Middle frontal gyrus (tissue), 1 donor: ENCODE measurements around the gene BANK1.

Experiments
- DNase-seq: peaks from one replicate; pipeline ENCODE4 v3.0.0-alpha.2; 2015; ENCODE audit warnings: low spot score; ENCODE audit errors: extremely low spot score

The BANK1 gene

DNA sequence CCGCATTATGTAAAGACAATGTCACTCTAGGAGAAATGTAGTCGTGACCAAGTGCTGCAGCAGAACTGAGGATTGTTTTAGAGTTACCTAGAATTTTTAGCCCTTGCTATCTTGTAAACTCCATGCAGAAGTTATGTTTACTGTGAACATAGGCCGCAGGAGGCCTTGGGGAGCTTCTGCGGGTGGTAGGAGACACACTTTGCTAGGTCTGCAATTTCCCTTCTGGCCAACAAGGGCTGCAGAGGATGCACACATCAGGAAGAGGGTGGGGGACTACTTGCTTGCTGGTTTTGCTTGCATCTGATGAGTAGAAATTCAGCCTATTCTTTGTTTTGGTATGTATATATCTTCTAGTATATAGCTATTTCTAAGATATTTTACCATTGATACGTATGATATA, 23.1 kb downstream of the BANK1 start:
- DNase-seq: no peak

DNA sequence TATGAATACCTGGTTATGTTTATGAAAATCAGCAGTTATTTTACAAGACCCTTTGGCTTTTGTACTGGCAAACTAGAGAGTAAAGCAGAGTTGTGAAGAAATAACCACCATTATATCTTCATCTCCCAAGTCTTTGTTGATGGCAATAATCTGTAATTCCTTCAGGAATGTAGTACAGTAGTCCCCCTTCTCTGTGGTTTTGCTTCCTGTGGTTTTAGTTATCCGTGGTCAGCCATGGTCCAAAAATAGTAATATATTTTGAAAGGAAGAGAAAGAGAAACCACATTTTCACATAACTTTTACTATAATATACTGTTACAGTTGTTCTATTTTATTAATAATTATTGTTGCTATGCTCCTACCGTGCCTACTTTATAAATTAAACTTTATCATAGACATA, 27.8 kb downstream of the BANK1 start:
- DNase-seq: no peak

DNA sequence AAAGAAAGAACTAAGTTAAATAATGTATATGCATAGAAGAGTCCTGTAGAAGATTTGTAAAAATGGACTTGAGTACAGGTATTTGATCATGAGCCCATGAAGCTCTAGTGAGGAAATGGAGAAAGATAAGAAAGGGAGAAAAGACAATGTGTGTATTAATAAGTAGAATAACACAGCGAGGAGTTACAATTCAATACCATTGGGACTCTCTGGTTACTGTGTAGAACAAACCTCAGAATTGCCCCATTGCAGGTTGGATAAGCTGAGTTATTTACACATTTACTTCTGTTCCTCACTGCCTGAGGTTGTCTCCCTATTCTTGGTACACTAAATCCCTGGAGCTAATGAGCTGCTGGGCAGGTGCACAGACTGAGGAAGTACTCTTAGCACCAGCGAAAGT, 33.3 kb downstream of the BANK1 start:
- DNase-seq: no peak

GRCh38 chr4:101824500-101824899, 34.0 kb downstream of the BANK1 start:
- DNase-seq: no peak

DNA sequence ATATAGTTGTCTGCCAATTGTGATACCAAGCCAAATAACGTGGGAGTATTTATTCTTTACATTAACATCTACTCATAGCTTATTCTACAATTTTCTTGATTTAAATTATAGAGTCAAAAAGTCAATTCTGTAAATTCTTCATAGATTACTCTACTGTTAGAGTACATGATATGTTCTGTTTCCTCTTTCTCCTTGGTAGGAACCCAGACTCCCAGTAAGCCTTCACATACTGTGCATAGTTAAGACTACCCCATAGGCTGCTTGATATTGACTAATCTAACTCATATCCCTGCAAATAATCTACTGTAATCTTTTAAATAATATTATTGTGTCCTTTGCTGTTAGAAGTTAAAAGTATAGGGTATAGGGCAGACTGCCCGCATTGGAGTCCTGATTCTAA, 35.4 kb downstream of the BANK1 start:
- no peak for DNase-seq

DNA sequence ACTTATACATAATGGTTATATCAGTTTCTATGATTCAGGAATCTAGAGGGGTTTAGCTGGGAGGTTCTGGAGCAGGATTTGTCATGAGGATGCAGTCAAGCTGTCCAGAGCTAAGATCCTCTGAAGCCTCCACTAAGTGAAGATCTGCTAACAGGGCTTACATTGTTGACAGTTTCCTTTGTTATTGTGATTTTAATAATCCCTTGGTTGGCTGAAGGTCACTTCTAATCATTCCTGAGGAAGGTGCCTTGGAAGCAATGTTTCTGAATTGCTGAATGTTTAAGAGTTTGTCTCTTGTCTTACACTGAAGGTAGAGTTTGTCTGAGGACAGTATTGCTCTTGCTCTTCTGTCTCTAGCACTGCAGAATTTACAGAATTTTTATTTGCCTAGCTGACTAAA, 41.3 kb downstream of the BANK1 start:
- DNase-seq: no peak

DNA sequence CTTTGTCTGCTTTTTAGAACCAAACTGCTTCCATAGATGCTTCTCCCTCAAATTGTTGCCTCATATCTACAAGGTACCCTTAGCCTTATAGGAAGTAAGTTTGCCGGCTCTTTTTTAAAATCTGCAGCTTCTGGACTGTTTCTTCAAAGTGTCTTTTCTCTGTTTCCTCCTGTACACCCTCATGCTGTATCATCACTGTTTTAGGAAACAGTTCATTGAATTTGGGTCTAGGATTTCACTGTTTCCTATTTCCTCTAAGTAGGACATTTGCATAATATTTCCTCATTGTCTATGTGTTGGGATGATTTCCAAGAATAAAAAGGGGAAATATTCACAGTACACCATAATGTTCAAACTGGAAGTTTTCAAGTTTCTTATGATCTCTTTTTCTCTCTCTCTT, 43.0 kb downstream of the BANK1 start:
- no peak for DNase-seq

GRCh38 chr4:101835121-101835904, 44.8 kb downstream of the BANK1 start:
- DNase-seq: no peak

- DNase-seq: no peak
Observed at GRCh38 chr4:101843054-101843453, 52.5 kb downstream of the BANK1 start.

DNA sequence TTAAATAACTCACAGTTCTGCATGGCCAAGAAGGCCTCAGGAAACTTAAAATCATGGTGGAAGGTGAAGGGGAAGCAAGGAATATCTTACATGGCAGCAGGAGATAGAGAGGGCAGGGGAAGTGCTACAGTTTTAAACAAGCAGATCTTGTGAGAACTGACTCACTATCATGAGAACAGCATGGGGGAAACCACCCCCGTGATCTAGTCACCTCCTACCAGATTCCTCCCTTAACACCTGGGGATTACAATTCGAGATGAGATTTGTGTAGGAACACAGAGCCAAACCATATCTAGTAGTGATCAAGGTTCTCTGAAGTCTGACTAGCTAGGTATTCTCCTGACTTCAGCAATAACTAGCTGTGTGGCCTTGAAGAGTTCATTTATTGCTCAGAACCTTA, 56.0 kb downstream of the BANK1 start:
- no peak for DNase-seq

GRCh38 chr4:101850698-101851097, 60.2 kb downstream of the BANK1 start:
- DNase-seq: no peak

GRCh38 chr4:101851672-101852071, 61.1 kb downstream of the BANK1 start:
- DNase-seq: no peak

DNA sequence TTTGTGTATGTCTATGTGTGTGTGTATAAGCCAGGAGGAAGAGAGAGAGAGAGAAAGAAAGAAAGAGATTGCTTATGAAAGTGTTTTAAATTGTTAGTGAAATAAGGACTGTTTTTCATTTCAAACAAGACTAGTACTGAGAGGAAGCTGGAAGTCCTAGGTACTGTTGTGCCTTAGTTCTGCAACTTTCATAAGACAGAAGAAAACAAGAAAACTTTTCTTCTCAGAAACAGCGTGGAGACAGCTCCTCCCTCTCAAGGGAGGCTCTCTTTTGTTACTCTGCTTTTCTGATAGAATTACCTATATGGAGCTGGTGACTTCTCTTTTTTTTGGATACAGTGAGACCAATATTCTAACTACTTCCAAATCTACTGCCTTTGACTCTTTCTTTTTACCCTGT, 62.5 kb downstream of the BANK1 start:
- DNase-seq: no peak

GRCh38 chr4:101853691-101854090, 63.2 kb downstream of the BANK1 start:
- DNase-seq: no peak

GRCh38 chr4:101855239-101855638, 64.7 kb downstream of the BANK1 start:
- no peak for DNase-seq

- no peak for DNase-seq
Observed at GRCh38 chr4:101856149-101856548, 65.6 kb downstream of the BANK1 start.

DNA sequence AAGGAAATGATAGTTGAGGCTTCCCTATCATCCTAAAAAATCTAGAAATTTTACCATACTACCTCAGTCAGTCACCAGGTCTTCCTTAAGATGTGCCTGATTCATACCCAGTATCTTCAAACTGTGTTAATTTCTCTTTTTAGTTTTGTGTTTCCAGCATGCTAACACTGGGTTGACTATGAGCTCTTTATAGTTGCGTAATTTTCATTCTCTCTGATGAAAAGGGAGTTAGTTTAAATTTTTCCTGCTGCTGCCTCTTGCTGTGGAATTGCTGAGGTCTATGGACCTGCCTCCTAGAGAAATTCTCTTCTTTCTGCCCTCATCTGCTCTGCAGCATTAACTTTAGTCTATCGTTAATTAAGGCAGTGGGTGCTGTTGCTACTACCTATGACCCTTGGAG, 66.6 kb downstream of the BANK1 start:
- no peak for DNase-seq

- DNase-seq: no peak
Observed at GRCh38 chr4:101858641-101859040, 68.1 kb downstream of the BANK1 start.

DNA sequence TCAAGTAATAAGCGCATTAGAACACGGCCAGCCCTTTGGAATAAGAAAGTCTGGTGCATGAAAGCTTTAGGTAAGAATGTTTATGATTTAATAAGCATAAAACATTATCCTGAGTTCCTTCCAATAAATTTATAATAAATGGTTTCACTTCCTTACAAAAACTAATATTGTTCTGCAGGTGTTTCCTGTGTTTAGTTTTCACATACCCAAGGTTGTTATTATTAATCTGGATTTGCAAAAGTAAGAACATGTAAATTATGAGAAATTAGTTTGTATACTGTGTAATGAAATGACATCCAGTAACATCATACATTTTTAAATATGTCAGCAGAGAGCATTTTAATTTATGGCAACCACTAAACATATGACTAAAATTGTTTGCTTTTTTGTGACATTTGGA, 72.1 kb downstream of the BANK1 start:
- no peak for DNase-seq

GRCh38 chr4:101864660-101865059, 74.1 kb downstream of the BANK1 start:
- no peak for DNase-seq

DNA sequence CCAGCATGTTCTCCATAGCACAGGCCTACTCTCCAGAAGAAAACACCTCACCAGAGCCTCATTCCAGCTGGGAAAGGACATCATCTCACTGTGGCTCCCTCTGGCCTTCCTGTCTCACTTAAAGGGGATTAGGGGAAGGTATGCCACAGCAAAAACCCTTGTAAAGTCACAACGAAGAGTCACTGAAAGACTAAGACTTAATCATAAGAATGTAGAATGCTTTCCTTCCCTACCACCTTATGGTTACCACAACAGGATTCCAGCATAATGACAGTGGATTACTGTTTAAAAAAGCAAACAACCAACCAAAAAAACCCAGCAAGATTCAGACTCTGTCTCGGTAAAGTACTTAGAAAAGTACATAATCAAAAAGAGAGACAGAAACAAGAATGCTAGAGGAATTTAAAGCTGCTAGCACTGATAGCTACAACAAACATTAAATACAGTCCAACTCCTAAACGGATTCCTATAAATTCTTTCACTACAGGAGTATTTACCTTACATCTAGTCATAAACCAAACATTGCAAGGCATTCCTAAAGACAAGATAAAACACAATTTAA, 75.1 kb downstream of the BANK1 start:
- DNase-seq: no peak

- no peak for DNase-seq
Observed at GRCh38 chr4:101870874-101871273, 80.3 kb downstream of the BANK1 start.

- no peak for DNase-seq
Observed at GRCh38 chr4:101871962-101872676, 81.6 kb downstream of the BANK1 start.
